HepG2 (cell line): Measurements from ENCODE around the gene IDH3A. TPM values are rescaled to one million over a fixed set of nuclear protein-coding genes. Genes with fewer than 3 reads are reported as not detected.

Experiments
- ATAC-seq: fragments of 200-7000 bp; cut with Tn5 transposase; 3 replicates; pipeline ENCODE4 v1.9.1; 2020; ENCODE audit warnings: mild to moderate bottlenecking, moderate library complexity
- BruUV-seq: library from RNA; stranded (reverse); fragments of 400-500 nt; replicated peaks from 2 replicates; lab custom pipeline; 2021; lab: Mats Ljungman, UMichigan
- CTCF ChIA-PET: fragments of 300-600 bp; formaldehyde crosslinking; extraction: SDS; loops from one replicate; lab custom pipeline; 2021; ENCODE audit warnings: low total read pairs, inconsistent platforms, low intra/inter-chr PET ratio; lab: Yijun Ruan, JAX
- POLR2A ChIA-PET: fragments of 350-600 bp; sonication (Branson Sonifier 250); formaldehyde crosslinking; loops from one replicate; lab custom pipeline; 2020; ENCODE audit warnings: antibody characterized with exemption, inconsistent platforms; lab: Yijun Ruan, JAX
- DNase-seq: peaks from one replicate; pipeline ENCODE4 v3.0.0-alpha.2; 2015; ENCODE audit warnings: low spot score
- FAIRE-seq: peaks from 3 replicates; lab custom pipeline; 2011; peaks lifted over from hg19 to GRCh38; lab: Jason Lieb, UNC
- H2AFZ ChIP-seq: one replicate; pipeline ENCODE4 v1.6.1; 2011; ENCODE audit warnings: low read length, inconsistent platforms
- H3K27ac ChIP-seq: fragments of 300-600 bp; 3 replicates; pipeline ENCODE4 v1.8.0; 2011; ENCODE audit warnings: mixed run types, mild to moderate bottlenecking, mixed read lengths, low read length, inconsistent platforms; ENCODE audit not compliant: insufficient read depth; ENCODE audit errors: extremely low read length
- H3K27me3 ChIP-seq, 2 experiments: fragments of 200-600 bp in 1 of 2; 2 replicates in 1 of 2; 3 replicates in 1 of 2; pipeline versions ENCODE4 v1.6.0 to v1.8.0; 2011; ENCODE audit warnings: low read length in 2 of 2, mild to moderate bottlenecking in 2 of 2, moderate library complexity in 2 of 2, inconsistent platforms in 1 of 2; ENCODE audit not compliant: insufficient read depth in 2 of 2, control insufficient read depth in 1 of 2
- H3K36me3 ChIP-seq, 2 experiments: fragments of 200-600 bp in 1 of 2; replicated peaks in 1 of 2; 2 replicates in 1 of 2; 3 replicates in 1 of 2; pipeline versions ENCODE4 v1.5.1 to v1.8.0; 2011; ENCODE audit warnings: low read length in 2 of 2, inconsistent platforms in 1 of 2; ENCODE audit not compliant: insufficient read depth in 2 of 2, control insufficient read depth in 1 of 2
- H3K4me1 ChIP-seq: 2 replicates; pipeline ENCODE4 v1.5.1; 2012; ENCODE audit warnings: low read length, inconsistent platforms; ENCODE audit not compliant: insufficient read depth
- H3K4me2 ChIP-seq: 2 replicates; pipeline ENCODE4 v1.6.0; 2011; ENCODE audit warnings: low read depth, low read length, inconsistent platforms
- H3K4me3 ChIP-seq, 3 experiments: fragments of 200-600 bp in 1 of 3; sonication (generic), shearing (Covaris generic) in 1 of 3; replicated peaks in 1 of 3; 2 replicates each; pipeline ENCODE4 v1.5.1; 2011 to 2016; ENCODE audit warnings: low read length in 3 of 3, inconsistent platforms in 2 of 3, low read depth in 2 of 3, mild to moderate bottlenecking in 2 of 3, control low read depth in 1 of 3, mixed read lengths in 1 of 3; ENCODE audit not compliant: insufficient read depth in 1 of 3
- H3K79me2 ChIP-seq: one replicate; pipeline ENCODE4 v1.6.1; 2011; ENCODE audit warnings: low read length, inconsistent platforms; ENCODE audit not compliant: insufficient read depth
- H3K9ac ChIP-seq: 2 replicates; pipeline ENCODE4 v1.6.0; 2011; ENCODE audit warnings: mild to moderate bottlenecking, low read depth, low read length, inconsistent platforms; ENCODE audit not compliant: insufficient read depth
- H3K9me3 ChIP-seq: 2 replicates; pipeline ENCODE4 v1.5.1; 2012; ENCODE audit warnings: mild to moderate bottlenecking, low read length
- H4K20me1 ChIP-seq: 2 replicates; pipeline ENCODE4 v1.6.0; 2011; ENCODE audit warnings: inconsistent platforms, mild to moderate bottlenecking, low read length, moderate library complexity; ENCODE audit not compliant: insufficient read depth
- JARID2 ChIP-seq: sonication (generic); formaldehyde crosslinking; IDR thresholded peaks from 2 replicates; pipeline ENCODE4 v1.8.1; 2023; ENCODE audit warnings: missing genetic modification reagents, inconsistent platforms; ENCODE audit not compliant: insufficient replicate concordance
- NFKBIZ ChIP-seq: IDR thresholded peaks from 2 replicates; pipeline ENCODE4 v1.6.1; 2018; ENCODE audit warnings: missing genetic modification reagents, missing compliant biosample characterization
- SYNCRIP ChIP-seq: fragments of 200-400 bp; formaldehyde crosslinking; IDR thresholded peaks from 2 replicates; pipeline ENCODE4 v1.6.1; 2018; ENCODE audit warnings: mild to moderate bottlenecking, low read depth, low read length; ENCODE audit not compliant: insufficient read depth
- WGBS: methylation state at CpG from one replicate; pipeline ENCODE4 v1.1.6; 2017; ENCODE audit warnings: low lambda C conversion rate; 5-methylcytosine and 5-hydroxymethylcytosine counted together
- in situ Hi-C: cut with HindIII; loops from 2 replicates; pipeline ENCODE4 v1.10.0; 2017; ENCODE audit warnings: low pct_unique_long_range_greater_than_20kb; ENCODE audit not compliant: extremely low pct_ligation_motif_present
- intact Hi-C: fragments of 100-400 bp; cut with micrococcal nuclease; formaldehyde crosslinking; loops from one replicate; pipeline ENCODE4 v1.10.0; 2022; ENCODE audit not compliant: unreplicated experiment
- polyA plus RNA-seq, 8 experiments: library from polyadenylated mRNA; depleted of rRNA in 3 of 8; stranded (reverse) in 7 of 8; unstranded in 1 of 8; fragments of >200 nt; fragmentation: Illumina TruSeq in 4 of 8; extraction: Trizol in 4 of 8; gene quantifications; 2 replicates each; pipeline versions ENCODE4 v1.2.1 to v1.2.3, GENCODE V29; 2011 to 2016; ENCODE audit warnings: low read depth in 4 of 8, missing spikeins in 1 of 8, mixed read lengths in 1 of 8; ENCODE audit not compliant: insufficient read depth in 1 of 8
- total RNA-seq, 5 experiments: library from RNA; depleted of rRNA; stranded (reverse); fragments of >200 nt; fragmentation: Illumina TruSeq; extraction: Trizol; gene quantifications; 2 replicates each; pipeline ENCODE4 v1.2.3, GENCODE V29; 2016; ENCODE audit warnings: low read depth in 1 of 5
- TF ChIP-seq, protein P1 (sequence below): sonication (generic); formaldehyde crosslinking; IDR thresholded peaks from 2 replicates; pipeline ENCODE4 v1.8.1; 2023; ENCODE audit warnings: missing genetic modification reagents, mild to moderate bottlenecking, borderline replicate concordance
- TF ChIP-seq, protein P2 (sequence below): sonication (generic); formaldehyde crosslinking; IDR thresholded peaks from 2 replicates; pipeline ENCODE4 v1.4.0; 2020; ENCODE audit warnings: missing genetic modification reagents

The IDH3A gene
- total and polyA plus RNA-seq, 2 of the 13 experiments (the other 11 are each of a cell fraction or from before 2014, with no cell fraction given), result 40.7 to 50.7 TPM

DNA sequence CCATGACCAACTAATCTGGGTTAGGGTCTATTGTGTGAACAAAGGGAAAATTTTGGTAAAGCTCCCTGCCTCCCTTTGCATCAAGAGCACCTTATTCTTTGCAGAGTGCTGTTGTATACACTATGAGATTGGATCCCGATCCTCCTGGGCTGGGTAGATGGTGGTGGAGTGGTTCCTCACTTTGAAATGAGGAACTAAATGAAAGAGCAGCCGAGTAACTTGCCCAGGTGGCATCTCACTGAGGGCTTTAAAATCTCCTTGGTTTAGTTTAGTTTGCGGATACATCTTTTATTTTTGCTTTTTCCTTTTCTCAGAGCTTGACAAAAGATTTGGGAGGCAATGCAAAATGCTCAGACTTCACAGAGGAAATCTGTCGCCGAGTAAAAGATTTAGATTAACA, 19.4 kb downstream of the IDH3A start:
- TF ChIP-seq JARID2 (CRISPR knock-in tag) (no peak), NFKBIZ (CRISPR knock-in tag) (no peak), SYNCRIP (no peak)
- TF ChIP-seq, protein P1, sequence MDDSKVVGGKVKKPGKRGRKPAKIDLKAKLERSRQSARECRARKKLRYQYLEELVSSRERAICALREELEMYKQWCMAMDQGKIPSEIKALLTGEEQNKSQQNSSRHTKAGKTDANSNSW (CRISPR knock-in tag), result no peak
- TF ChIP-seq, protein P2, sequence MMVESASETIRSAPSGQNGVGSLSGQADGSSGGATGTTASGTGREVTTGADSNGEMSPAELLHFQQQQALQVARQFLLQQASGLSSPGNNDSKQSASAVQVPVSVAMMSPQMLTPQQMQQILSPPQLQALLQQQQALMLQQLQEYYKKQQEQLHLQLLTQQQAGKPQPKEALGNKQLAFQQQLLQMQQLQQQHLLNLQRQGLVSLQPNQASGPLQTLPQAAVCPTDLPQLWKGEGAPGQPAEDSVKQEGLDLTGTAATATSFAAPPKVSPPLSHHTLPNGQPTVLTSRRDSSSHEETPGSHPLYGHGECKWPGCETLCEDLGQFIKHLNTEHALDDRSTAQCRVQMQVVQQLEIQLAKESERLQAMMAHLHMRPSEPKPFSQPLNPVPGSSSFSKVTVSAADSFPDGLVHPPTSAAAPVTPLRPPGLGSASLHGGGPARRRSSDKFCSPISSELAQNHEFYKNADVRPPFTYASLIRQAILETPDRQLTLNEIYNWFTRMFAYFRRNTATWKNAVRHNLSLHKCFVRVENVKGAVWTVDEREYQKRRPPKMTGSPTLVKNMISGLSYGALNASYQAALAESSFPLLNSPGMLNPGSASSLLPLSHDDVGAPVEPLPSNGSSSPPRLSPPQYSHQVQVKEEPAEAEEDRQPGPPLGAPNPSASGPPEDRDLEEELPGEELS (CRISPR knock-in tag), result no peak
- TF ChIP-seq, all 625 proteins: peak for 0
- WGBS, result 94% methylated on average over 5 of the region's 5 CpGs
- H3K4me3 ChIP-seq, result no peak overlapping the region
- no peaks in the 10 kb centered on the region for H3K4me1 ChIP-seq
- H3K79me2 ChIP-seq, result no peaks in the 10 kb centered on the region
- no peak overlapping the region for H3K4me2 ChIP-seq
- intact Hi-C loops (no loop called here), in situ Hi-C loops (no loop called here)
- H3K27me3 ChIP-seq, result no peaks in the 10 kb centered on the region
- no peak overlapping the region for H2AFZ ChIP-seq
- no peak overlapping the region for H3K9ac ChIP-seq
- ATAC-seq (no peak), FAIRE-seq (no peak), DNase-seq (no peak)
- no TSS peak for BruUV-seq
- ChIA-PET POLR2A (no interaction called here), CTCF (no interaction called here)
- no peaks in the 10 kb centered on the region for H3K9me3 ChIP-seq
- H3K36me3 ChIP-seq, result peaks cover 6 to 51% of the 10 kb centered on the region in 2 experiments; a peak in 4 of 5 replicates
- no peaks in the 10 kb centered on the region for H4K20me1 ChIP-seq
- no peak overlapping the region for H3K27ac ChIP-seq
